ENCODE data around the gene NEURL4.

NEURL4 gene

GRCh38 chr17:7356072-7356549 lies 27.0 kb upstream of the NEURL4 start:
- H3K79me2 ChIP-seq (ENCODE audit: control insufficient read depth, low read length) = no peaks in the 10 kb centered on the region
- no peaks in the 10 kb centered on the region for H3K27me3 ChIP-seq (ENCODE audit: control insufficient read depth, low read length)
- no peaks in the 10 kb centered on the region for H4K20me1 ChIP-seq (ENCODE audit: control insufficient read depth, insufficient read depth, low read depth, low read length)
- no peaks in the 10 kb centered on the region for H3K9me2 ChIP-seq (replicated peaks; ENCODE audit: control insufficient read depth, low read length)
- 0 out of 2 replicates have a peak, but pooled peaks cover 3% of the 10 kb centered on the region for H3F3A ChIP-seq (ENCODE audit: control insufficient read depth, insufficient read depth)
- peaks cover 1% of the 10 kb centered on the region for H3K36me3 ChIP-seq (ENCODE audit: control insufficient read depth, low read length)
- H3K4me2 ChIP-seq (ENCODE audit: low read length) = peak overlapping the region; percentile 34
- peaks cover 19% of the 10 kb centered on the region for H3K4me1 ChIP-seq (ENCODE audit: control insufficient read depth, low read length)
- no peak overlapping the region for H3K4me3 ChIP-seq (ENCODE audit: low read length)
- H3K27ac ChIP-seq (ENCODE audit: low read depth, low read length) = no peak overlapping the region
- no peaks in the 10 kb centered on the region for H3K9me3 ChIP-seq (ENCODE audit: control insufficient read depth, insufficient read depth, low read length)
- TF ChIP-seq EZH2phosphoT487 (IDR thresholded peaks at IDR 0.05; ENCODE audit: borderline replicate concordance, low read length) = no peak
- TF ChIP-seq CTCF (IDR thresholded peaks at IDR 0.05; ENCODE audit: low read depth, low read length, poor library complexity, severe bottlenecking) = peak; percentile 92

DNA sequence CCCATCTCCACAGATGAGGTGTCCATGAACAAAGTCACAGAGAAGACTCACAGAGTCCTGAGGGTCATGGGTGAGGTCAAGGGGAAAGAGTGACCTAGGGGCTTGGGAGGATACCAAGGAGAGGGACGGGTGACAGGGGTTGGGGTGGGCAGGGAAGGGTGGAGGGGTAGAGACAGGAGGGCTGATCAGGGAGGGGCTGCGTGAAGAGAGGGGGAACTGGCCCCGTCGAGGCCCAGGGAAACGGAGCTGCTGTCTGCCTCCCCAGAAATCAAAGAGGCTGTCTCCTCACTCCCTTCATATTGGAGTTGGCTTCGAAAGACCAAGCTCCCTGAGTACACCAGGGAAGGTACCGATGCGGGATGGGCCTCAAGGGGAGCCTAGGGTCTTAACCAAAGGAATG lies 26.4 kb upstream of the NEURL4 start:
- H3K36me3 ChIP-seq (ENCODE audit: control insufficient read depth, low read length) = peaks cover 5% of the 10 kb centered on the region
- H3K9me2 ChIP-seq (replicated peaks; ENCODE audit: control insufficient read depth, low read length) = no peaks in the 10 kb centered on the region
- H3K79me2 ChIP-seq (ENCODE audit: control insufficient read depth, low read length) = no peaks in the 10 kb centered on the region
- no peak overlapping the region for H3K4me3 ChIP-seq (ENCODE audit: low read length)
- H3K27me3 ChIP-seq (ENCODE audit: control insufficient read depth, low read length) = no peaks in the 10 kb centered on the region
- H4K20me1 ChIP-seq (ENCODE audit: control insufficient read depth, insufficient read depth, low read depth, low read length) = no peaks in the 10 kb centered on the region
- no peaks in the 10 kb centered on the region for H3K9me3 ChIP-seq (ENCODE audit: control insufficient read depth, insufficient read depth, low read length)
- H3K4me2 ChIP-seq (ENCODE audit: low read length) = no peak overlapping the region
- no peak overlapping the region for H3K27ac ChIP-seq (ENCODE audit: low read depth, low read length)
- H3F3A ChIP-seq (ENCODE audit: control insufficient read depth, insufficient read depth) = 0 out of 2 replicates have a peak, but pooled peaks cover 3% of the 10 kb centered on the region
- peaks cover 23% of the 10 kb centered on the region for H3K4me1 ChIP-seq (ENCODE audit: control insufficient read depth, low read length)
- TF ChIP-seq EZH2phosphoT487 (IDR thresholded peaks at IDR 0.05; ENCODE audit: borderline replicate concordance, low read length) (no peak), CTCF (IDR thresholded peaks at IDR 0.05; ENCODE audit: low read depth, low read length, poor library complexity, severe bottlenecking) (no peak)

- Histone ChIP-seq H3K4me2 (ENCODE audit: low read length) (no peak within 1 kb of the TSS), H3K27me3 (ENCODE audit: control insufficient read depth, low read length) (no peaks in the 10 kb centered on the region), H3K9me3 (ENCODE audit: control insufficient read depth, insufficient read depth, low read length) (no peaks in the 10 kb centered on the region), H3K27ac (ENCODE audit: low read depth, low read length) (no peak within 1 kb of the TSS), H3K4me1 (ENCODE audit: control insufficient read depth, low read length) (peaks cover 23% of the 10 kb centered on the region), H3K4me3 (ENCODE audit: low read length) (no peak within 1 kb of the TSS), H4K20me1 (ENCODE audit: control insufficient read depth, insufficient read depth, low read depth, low read length) (no peaks in the 10 kb centered on the region), H3K36me3 (ENCODE audit: control insufficient read depth, low read length) (peaks cover 5% of the 10 kb centered on the region), H3F3A (ENCODE audit: control insufficient read depth, insufficient read depth) (0 out of 2 replicates have a peak, but pooled peaks cover 3% of the 10 kb centered on the region), H3K9me2 (replicated peaks; ENCODE audit: control insufficient read depth, low read length) (no peaks in the 10 kb centered on the region), H3K79me2 (ENCODE audit: control insufficient read depth, low read length) (no peaks in the 10 kb centered on the region)
- TF ChIP-seq CTCF (IDR thresholded peaks at IDR 0.05; ENCODE audit: low read depth, low read length, poor library complexity, severe bottlenecking) = no peak
- no peak for TF ChIP-seq EZH2phosphoT487 (IDR thresholded peaks at IDR 0.05; ENCODE audit: borderline replicate concordance, low read length)
Observed at GRCh38 chr17:7355053-7355452, 25.9 kb upstream of the NEURL4 start, which contains the start of gene TMEM95. Gene TMEM95 (plus strand): TSS chr17:7355156. CDS start chr17:7355205, 49 bp downstream.
